SU-DHL-6 (cell line): ENCODE data around the gene C1orf210.

Experiments
- H2AFZ ChIP-seq: fragments of 200-600 bp; sonication (generic); 2 replicates; pipeline ENCODE4 v1.6.1; 2014; ENCODE audit warnings: low read depth, mild to moderate bottlenecking, moderate library complexity, mixed read lengths, antibody characterized with exemption, low read length; ENCODE audit not compliant: severe bottlenecking
- H3F3A ChIP-seq: fragments of 200-600 bp; shearing (Covaris generic); 2 replicates; pipeline ENCODE4 v1.6.0; 2016; ENCODE audit warnings: antibody characterized with exemption, mild to moderate bottlenecking; ENCODE audit not compliant: insufficient read depth
- H3K27ac ChIP-seq: fragments of 200-600 bp; sonication (generic); 2 replicates; pipeline ENCODE4 v1.5.1; 2016; ENCODE audit warnings: low read depth, mild to moderate bottlenecking, low read length, moderate library complexity, mixed read lengths
- H3K27me3 ChIP-seq: fragments of 200-600 bp; sonication (generic), shearing (Covaris generic); 2 replicates; pipeline ENCODE4 v1.6.0; 2014; ENCODE audit warnings: mild to moderate bottlenecking, low read length
- H3K36me3 ChIP-seq: fragments of 200-600 bp; sonication (generic); 2 replicates; pipeline ENCODE4 v1.6.1; 2014; ENCODE audit warnings: mild to moderate bottlenecking, low read length, mixed read lengths
- H3K4me2 ChIP-seq: fragments of 300-600, 200-600 bp; shearing (Covaris generic), sonication (generic); 2 replicates; pipeline ENCODE4 v1.6.0; 2014; ENCODE audit warnings: low read length, low read depth, mild to moderate bottlenecking; ENCODE audit not compliant: poor library complexity, severe bottlenecking
- H3K4me3 ChIP-seq: fragments of 200-600 bp; sonication (generic); 2 replicates; pipeline ENCODE4 v1.5.1; 2014; ENCODE audit warnings: antibody characterized with exemption, low read length, mild to moderate bottlenecking, mixed read lengths; ENCODE audit not compliant: insufficient read depth, poor library complexity, severe bottlenecking
- H3K79me2 ChIP-seq: fragments of 200-600 bp; sonication (generic); 2 replicates; pipeline ENCODE4 v1.6.1; 2014; ENCODE audit warnings: mild to moderate bottlenecking, low read length, moderate library complexity; ENCODE audit not compliant: insufficient read depth
- H3K9ac ChIP-seq: fragments of 200-600 bp; sonication (generic); 2 replicates; pipeline ENCODE4 v1.7.0; 2014; ENCODE audit warnings: mild to moderate bottlenecking, low read length
- H3K9me2 ChIP-seq: fragments of 200-600 bp; sonication (generic); replicated peaks from 2 replicates; pipeline ENCODE4 v1.6.1; 2014; ENCODE audit warnings: low read length; ENCODE audit not compliant: insufficient read depth
- H3K9me3 ChIP-seq: fragments of 200-600 bp; sonication (generic); 2 replicates; pipeline ENCODE4 v1.6.1; 2014; ENCODE audit warnings: low read length, mixed read lengths; ENCODE audit not compliant: insufficient read depth
- H4K20me1 ChIP-seq: fragments of 200-600 bp; sonication (generic); 2 replicates; pipeline ENCODE4 v1.6.1; 2014; ENCODE audit warnings: low read depth, mild to moderate bottlenecking, antibody characterized with exemption, low read length, moderate library complexity, mixed read lengths
- CTCF ChIP-seq: fragments of 200-600 bp; sonication (generic); IDR thresholded peaks from one replicate; pipeline ENCODE4 v1.5.1; 2017; ENCODE audit warnings: antibody characterized with exemption, mild to moderate bottlenecking, low read length, moderate library complexity; ENCODE audit not compliant: insufficient read depth, poor library complexity, severe bottlenecking
- EZH2phosphoT487 ChIP-seq: fragments of 200-600 bp; sonication (generic), shearing (Covaris generic); conservative IDR thresholded peaks from 2 replicates; pipeline ENCODE4 v1.6.1; 2018; ENCODE audit warnings: mild to moderate bottlenecking, antibody characterized with exemption, low read length, moderate library complexity, mixed read lengths

C1orf210 gene

DNA sequence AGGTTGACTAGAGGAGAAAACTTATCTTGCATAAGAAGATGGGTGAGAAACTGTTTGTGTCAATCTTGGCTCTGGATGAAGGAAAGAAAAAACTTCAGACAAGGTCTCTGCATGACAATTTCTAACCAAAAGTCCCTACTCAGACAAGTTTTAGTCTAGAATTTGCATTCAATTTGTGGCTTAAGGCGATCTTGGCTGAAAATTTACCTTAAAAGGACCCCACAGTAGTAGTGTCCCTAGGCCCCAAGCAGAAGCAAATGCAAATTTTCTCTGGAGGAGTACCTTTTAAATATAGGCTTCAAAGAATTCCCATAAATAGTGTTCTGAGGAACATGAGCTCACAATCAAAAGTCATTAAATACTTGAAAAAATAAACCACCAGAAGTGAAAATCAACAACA is 33.2 kb downstream of the C1orf210 start:
- Histone ChIP-seq H3K79me2 (no peaks in the 10 kb centered on the region), H3K36me3 (no peaks in the 10 kb centered on the region), H3K9ac (no peak overlapping the region), H4K20me1 (no peaks in the 10 kb centered on the region), H3K4me2 (no peak overlapping the region), H3K9me2 (no peaks in the 10 kb centered on the region), H3K27me3 (no peaks in the 10 kb centered on the region), H3K9me3 (peaks cover 2% of the 10 kb centered on the region), H3K4me3 (no peak overlapping the region), H3F3A (no peaks in the 10 kb centered on the region), H3K27ac (no peak overlapping the region), H2AFZ (no peak overlapping the region)
- TF ChIP-seq CTCF: no peak
- no peak for TF ChIP-seq EZH2phosphoT487

GRCh38 chr1:43251024-43251423 is 34.4 kb downstream of the C1orf210 start:
- Histone ChIP-seq H3K27me3 (no peaks in the 10 kb centered on the region), H3K9me3 (peaks cover 9% of the 10 kb centered on the region), H3K9ac (no peak overlapping the region), H2AFZ (no peak overlapping the region), H3K4me2 (no peak overlapping the region), H3K79me2 (no peaks in the 10 kb centered on the region), H3K36me3 (no peaks in the 10 kb centered on the region), H3K9me2 (no peaks in the 10 kb centered on the region), H3K27ac (no peak overlapping the region), H3F3A (no peaks in the 10 kb centered on the region), H3K4me3 (no peak overlapping the region), H4K20me1 (no peaks in the 10 kb centered on the region)
- TF ChIP-seq EZH2phosphoT487: no peak
- no peak for TF ChIP-seq CTCF

DNA sequence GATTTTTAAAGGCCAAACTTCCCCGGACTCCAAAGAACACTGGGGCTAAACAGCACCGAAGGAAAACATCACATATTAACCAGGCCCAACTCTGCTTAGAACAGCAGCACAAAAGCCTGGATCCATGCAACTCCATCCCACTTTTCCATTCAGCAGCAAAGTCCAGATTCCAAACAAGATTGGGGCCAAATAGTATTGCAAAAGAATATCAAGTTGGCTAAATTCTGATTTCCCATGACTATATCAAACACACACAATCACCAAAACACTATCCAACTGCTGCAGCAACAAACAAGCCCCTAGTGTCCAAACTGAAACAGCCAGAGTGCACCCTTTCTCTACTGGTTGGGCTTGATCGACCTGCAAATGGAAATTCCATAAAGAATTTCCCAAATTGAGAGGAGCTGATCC is 35.0 kb downstream of the C1orf210 start:
- TF ChIP-seq CTCF (no peak), EZH2phosphoT487 (no peak)
- no peaks in the 10 kb centered on the region for H3K36me3 ChIP-seq

More for the DNA sequence above, 35.0 kb downstream of the C1orf210 start:
- H3K27ac ChIP-seq: no peak overlapping the region
- no peaks in the 10 kb centered on the region for H3K79me2 ChIP-seq
- no peak overlapping the region for H3K4me3 ChIP-seq
- no peaks in the 10 kb centered on the region for H3F3A ChIP-seq
- peaks cover 11% of the 10 kb centered on the region for H3K9me3 ChIP-seq
- H4K20me1 ChIP-seq: no peaks in the 10 kb centered on the region
- H3K4me2 ChIP-seq: no peak overlapping the region
- no peak overlapping the region for H3K9ac ChIP-seq
- H3K27me3 ChIP-seq: no peaks in the 10 kb centered on the region
- no peak overlapping the region for H2AFZ ChIP-seq
- H3K9me2 ChIP-seq: no peaks in the 10 kb centered on the region
